ENCODE measurements around the gene PER1. TPM values are rescaled to one million over a fixed set of nuclear protein-coding genes. Genes with fewer than 3 reads are reported as not detected.

Gene PER1
- total and polyA plus RNA-seq, 2 of the 4 experiments (the other 2 are of a cell fraction), result 3.4 to 10.5 TPM

GRCh38 chr17:8146381-8147140 lies 5.6 kb downstream of the PER1 start:
- H3K4me1 ChIP-seq (ENCODE audit: control insufficient read depth, insufficient read depth, low read length), result peaks cover 5% of the 10 kb centered on the region
- intact Hi-C loops (cut with micrococcal nuclease) (no loop called here), in situ Hi-C loops (cut with MboI; ENCODE audit: low sequenced_read_pairs) (no loop called here), dilution Hi-C loops (cut with HindIII; ENCODE audit: low sequenced_read_pairs, unreplicated experiment) (no loop called here)
- CTCF ChIA-PET, result interaction anchor here (0.5 kb wide), 1 partner anchor 461 kb away, joined by 5 read pairs; no protein-coding TSS in a partner anchor
- peaks cover 5% of the 10 kb centered on the region for H4K20me1 ChIP-seq (ENCODE audit: insufficient read depth, low read length)
- no peak overlapping the region for H3K9ac ChIP-seq (ENCODE audit: low read depth, low read length)
- no peak overlapping the region for H3K4ac ChIP-seq (ENCODE audit: low read depth, low read length)
- no peak overlapping the region for H4K91ac ChIP-seq (ENCODE audit: insufficient read depth, low read depth, low read length)
- H2AK5ac ChIP-seq (ENCODE audit: low read depth, low read length), result no peak overlapping the region
- no peak overlapping the region for H3K56ac ChIP-seq (ENCODE audit: extremely low read depth, insufficient read depth, low read length)
- no peak overlapping the region for H2BK5ac ChIP-seq (ENCODE audit: low read depth, low read length, poor library complexity, severe bottlenecking)
- peaks cover 3 to 11% of the 10 kb centered on the region in 2 experiments; a peak in 2 of 4 replicates for H3K79me1 ChIP-seq (ENCODE audit: low read depth in 1 of 2, low read length in 2 of 2)
- no peak overlapping the region for H2BK15ac ChIP-seq (ENCODE audit: low read depth, low read length)
- H2AK9ac ChIP-seq (replicated peaks; ENCODE audit: low read depth, low read length, poor library complexity), result peak overlapping the region; percentile 55
- DNase-seq (no peak), ATAC-seq (ENCODE audit: low read depth) (no peak)
- no peak overlapping the region for H3K18ac ChIP-seq (ENCODE audit: low read depth, low read length)
- H3K9me1 ChIP-seq (ENCODE audit: insufficient read depth, low read length), result peaks cover 5% of the 10 kb centered on the region; the same call in 1 of the 2 replicates
- H3K14ac ChIP-seq (replicated peaks; ENCODE audit: low read depth, low read length), result no peak overlapping the region
- H3K27me3 ChIP-seq (ENCODE audit: control insufficient read depth, insufficient read depth, low read length), result no peaks in the 10 kb centered on the region
- no peak overlapping the region for H3K23ac ChIP-seq (ENCODE audit: low read depth, low read length)
- H3K4me2 ChIP-seq (ENCODE audit: low read depth, low read length), result no peak overlapping the region
- no peaks in the 10 kb centered on the region for H3K9me3 ChIP-seq (ENCODE audit: control insufficient read depth, insufficient read depth, low read length)
- no peak overlapping the region for H2AFZ ChIP-seq (replicated peaks; ENCODE audit: low read length, poor library complexity)
- H2BK20ac ChIP-seq (ENCODE audit: low read depth, low read length), result no peak overlapping the region
- H3K27ac ChIP-seq (ENCODE audit: insufficient read depth, low read length), result no peak overlapping the region
- no peak overlapping the region for H3K4me3 ChIP-seq (ENCODE audit: insufficient read depth, low read depth, low read length)
- no TSS peak for BruUV-seq (replicated peaks)
- POLR2A ChIA-PET (ENCODE audit: unreplicated experiment), result no interaction called here
- no peak for TF ChIP-seq MXI1 (IDR thresholded peaks at IDR 0.05; ENCODE audit: borderline replicate concordance, low read depth, low read length)
- TF ChIP-seq MAZ (IDR thresholded peaks at IDR 0.05; ENCODE audit: borderline replicate concordance, low read depth, low read length), result no peak
- TF ChIP-seq RFX5 (IDR thresholded peaks at IDR 0.05; ENCODE audit: low read depth, low read length), result no peak
- no peak for TF ChIP-seq NFE2L2 (IDR thresholded peaks at IDR 0.05; ENCODE audit: low read depth, low read length)
- TF ChIP-seq FOS (IDR thresholded peaks at IDR 0.05; ENCODE audit: low read depth, low read length), result no peak
- no peak for TF ChIP-seq CEBPB (IDR thresholded peaks at IDR 0.05; ENCODE audit: low read depth, low read length)
- H4K8ac ChIP-seq (ENCODE audit: low read depth in 2 of 2, low read length in 2 of 2), result no peak overlapping the region
- no peak overlapping the region for H4K5ac ChIP-seq (ENCODE audit: low read depth, low read length)
- H3K36me3 ChIP-seq (ENCODE audit: control insufficient read depth, insufficient read depth, low read length), result peaks cover 65% of the 10 kb centered on the region
- WGBS, 2 experiments (ENCODE audit: extremely low coverage in 2 of 2, insufficient read length in 1 of 2), result 74% methylated on average over 4 of the region's 14 CpGs; no CpG with 5 or more reads in 1 of the 2 experiments
- H2BK120ac ChIP-seq (ENCODE audit: low read depth, low read length), result no peak overlapping the region

All from IMR-90 (cell line).